SK-N-MC (cell line): ENCODE results near the gene GNA14.
"Not testable (repeated sequence)": the region's sequence is repeated elsewhere in the genome, so short reads cannot be mapped to it uniquely, and the experiment has no call there.

Experiments used
- EZH2 ChIP-seq: fragments of 200-600 bp; sonication (generic); IDR thresholded peaks from one replicate; pipeline ENCODE4 v1.6.1; 2017; ENCODE audit warnings: antibody characterized with exemption
- POLR2AphosphoS5 ChIP-seq: IDR thresholded peaks from 2 replicates; pipeline ENCODE4 v1.6.1; 2012; ENCODE audit warnings: mild to moderate bottlenecking, low read depth, low read length, borderline replicate concordance

GRCh38 chr9:77398581-77398980 lies 249.5 kb downstream of the GNA14 start:
- not testable (repeated sequence) for TF ChIP-seq EZH2, POLR2AphosphoS5
